RKO (cell line): ENCODE measurements around the gene IL17B.

Experiments used
- DNase-seq: peaks from one replicate; pipeline ENCODE4 v3.0.0-alpha.2; 2016; ENCODE audit warnings: low spot score

Gene IL17B

GRCh38 chr5:149357370-149358293, 21.5 kb downstream of the IL17B start, which contains the start of gene PCYOX1L:
Gene PCYOX1L, plus strand, starts transcription at chr5:149358046. Its CDS starts 23 bp downstream, at chr5:149358069.
- DNase-seq: peak; percentile 95

GRCh38 chr5:149356391-149356790, 22.7 kb downstream of the IL17B start:
- DNase-seq: peak; percentile 55

GRCh38 chr5:149355688-149356087, 23.4 kb downstream of the IL17B start:
- peak; percentile 38 for DNase-seq

DNA sequence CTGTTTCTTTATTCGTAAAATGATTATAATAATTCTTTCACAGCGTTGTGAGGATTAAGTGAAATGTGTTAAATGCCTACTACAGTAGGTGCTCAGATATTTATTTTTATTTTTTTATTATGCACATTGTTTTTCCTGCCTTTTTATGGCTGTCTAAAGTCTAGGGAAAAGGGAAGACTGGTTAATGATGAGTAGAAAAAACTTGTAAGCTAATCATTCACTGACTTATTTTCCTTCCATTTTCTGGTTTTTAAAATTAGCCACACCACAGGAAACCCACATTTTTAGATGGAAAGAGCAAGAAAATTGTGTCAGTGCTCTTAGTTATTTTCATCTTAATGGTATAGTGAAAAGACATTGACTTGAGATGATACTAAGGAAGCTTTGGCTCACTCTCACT, 25.2 kb downstream of the IL17B start:
- no peak for DNase-seq

DNA sequence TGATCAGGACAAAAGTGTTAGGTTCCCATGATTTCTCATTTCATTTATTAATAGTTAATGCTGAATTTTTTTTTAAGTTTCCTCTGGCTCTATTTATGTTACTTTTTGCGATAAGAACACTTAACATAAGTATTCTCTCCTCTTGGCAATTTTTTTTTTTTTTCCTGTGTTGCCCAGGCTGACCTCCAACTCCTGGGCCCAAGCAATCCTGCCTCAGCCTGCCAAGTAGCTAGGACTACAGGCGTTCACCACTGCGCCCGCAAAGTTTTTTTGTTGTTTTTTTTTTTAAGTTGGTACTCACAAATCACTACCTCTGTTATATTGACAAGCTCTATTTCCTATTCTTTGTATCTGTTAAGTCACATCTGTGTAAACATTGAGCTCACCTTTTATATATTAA, 26.9 kb downstream of the IL17B start:
- no peak for DNase-seq

- no peak for DNase-seq
Observed at GRCh38 chr5:149349382-149349781, 29.7 kb downstream of the IL17B start.

DNA sequence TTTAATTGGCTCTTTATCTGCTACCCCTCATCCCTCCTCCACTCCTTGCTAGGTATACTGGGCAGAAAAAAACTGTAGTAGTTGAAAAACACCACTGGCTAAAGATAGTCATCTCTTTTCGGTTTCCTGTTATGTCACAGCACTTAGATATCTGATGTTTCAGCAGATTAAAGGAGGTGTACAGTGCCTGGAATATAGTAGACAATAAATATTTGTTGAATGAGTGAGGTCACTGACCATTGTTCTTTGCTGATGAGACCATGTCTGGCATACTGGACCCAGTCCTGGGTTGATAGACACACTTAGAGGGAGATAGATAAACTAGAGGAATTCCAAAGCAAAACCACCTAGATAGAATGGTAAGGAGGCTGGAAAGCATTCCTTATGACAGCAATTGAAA, 30.6 kb downstream of the IL17B start:
- DNase-seq: no peak

- peak; percentile 50 for DNase-seq
Observed at GRCh38 chr5:149345892-149346222, 33.2 kb downstream of the IL17B start.

DNA sequence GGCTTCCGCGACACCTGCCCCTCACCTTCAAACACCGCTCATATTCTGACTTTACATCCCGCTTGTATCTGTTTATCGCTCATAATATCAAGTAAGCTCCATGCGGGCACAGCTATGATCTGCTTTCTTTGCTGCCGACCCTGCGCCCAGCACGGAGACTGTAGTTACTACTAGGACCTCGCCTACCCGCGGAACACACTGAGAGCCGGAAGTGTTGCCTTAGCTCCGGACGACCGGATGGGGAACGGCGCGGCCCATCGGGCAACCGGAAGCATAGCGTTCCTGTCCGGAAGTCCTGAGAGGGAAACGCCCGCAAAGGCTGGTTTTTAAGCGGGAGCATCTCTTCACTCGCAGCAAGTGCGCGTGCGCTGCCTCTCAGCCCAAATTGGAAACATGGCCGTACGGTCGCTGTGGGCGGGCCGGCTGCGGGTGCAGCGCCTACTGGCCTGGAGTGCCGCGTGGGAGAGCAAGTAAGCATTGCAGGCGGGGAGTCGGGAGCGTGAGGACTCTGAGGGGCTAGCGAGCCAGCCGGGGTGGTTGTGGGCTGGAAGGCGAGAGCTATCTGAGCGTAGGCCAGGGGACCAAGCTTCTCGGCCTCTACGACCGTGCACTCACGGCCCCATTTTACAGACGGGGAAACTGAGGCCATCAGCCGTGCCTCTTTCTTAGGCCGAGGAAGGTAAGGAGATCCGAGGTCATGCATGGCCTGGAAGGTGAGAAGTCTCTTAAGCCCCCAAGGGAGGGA, 33.8 kb downstream of the IL17B start, which contains the start of gene GRPEL2:
TSS of gene GRPEL2 (plus strand) at position 353 of the 745 bp plus-strand sequence. CDS start at position 394, 41 bp downstream.
- DNase-seq: peak; percentile 98

DNA sequence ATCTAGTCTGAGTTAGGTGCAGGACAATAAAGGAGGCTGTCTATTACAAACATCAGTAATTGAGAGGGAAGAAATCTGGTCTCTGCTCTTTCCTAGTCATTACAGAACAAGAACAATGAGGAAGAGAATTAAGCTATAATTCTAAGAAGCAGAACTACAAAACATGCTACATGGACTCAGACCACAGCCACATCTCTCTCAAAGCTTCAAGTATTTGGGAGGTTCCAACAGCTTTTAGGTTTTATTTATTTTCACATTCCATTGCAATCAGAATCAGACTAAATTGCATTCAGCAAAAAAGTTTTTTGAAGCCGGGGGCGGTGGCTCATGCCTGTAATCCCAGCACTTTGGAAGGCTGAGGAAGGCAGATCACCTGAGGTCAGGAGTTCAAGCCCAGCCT, 34.9 kb downstream of the IL17B start:
- no peak for DNase-seq

DNA sequence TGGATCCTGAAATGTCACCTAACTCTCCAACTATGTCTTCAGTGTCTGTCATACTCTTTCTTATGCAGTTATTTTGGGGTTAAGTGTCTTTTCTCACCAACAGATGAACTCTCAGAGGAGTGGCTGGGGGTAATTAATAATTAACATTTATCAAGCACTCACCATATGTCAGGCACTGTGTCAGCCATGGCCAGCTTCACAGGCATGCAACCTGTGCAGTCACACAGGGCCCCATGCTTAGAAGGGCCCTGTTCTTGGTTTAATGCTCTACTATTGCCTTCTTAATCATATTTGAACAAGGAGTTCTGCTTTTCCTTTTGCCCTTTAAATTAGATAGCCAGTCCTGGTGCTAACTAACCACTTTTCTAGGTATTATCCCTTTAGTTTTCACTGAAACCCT, 37.2 kb downstream of the IL17B start:
- no peak for DNase-seq

DNA sequence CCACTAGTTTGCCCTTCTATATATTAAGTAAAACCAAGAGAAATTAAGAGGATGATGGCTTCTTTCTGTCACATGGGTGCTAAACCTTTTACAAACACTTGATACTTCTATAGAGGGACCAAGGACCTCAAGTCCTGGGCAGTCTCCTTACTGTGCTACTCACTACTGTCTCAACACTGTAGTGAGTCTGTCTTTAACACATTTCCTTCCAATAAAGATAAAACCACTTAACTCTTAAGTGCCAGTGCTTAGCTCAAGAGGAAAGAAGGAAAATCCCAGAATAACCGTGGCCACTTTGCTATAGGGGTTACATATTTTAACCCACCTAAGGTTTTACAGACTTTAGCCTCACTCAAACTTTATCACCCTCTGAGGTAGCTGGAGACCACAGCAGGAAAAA, 38.2 kb downstream of the IL17B start:
- no peak for DNase-seq

DNA sequence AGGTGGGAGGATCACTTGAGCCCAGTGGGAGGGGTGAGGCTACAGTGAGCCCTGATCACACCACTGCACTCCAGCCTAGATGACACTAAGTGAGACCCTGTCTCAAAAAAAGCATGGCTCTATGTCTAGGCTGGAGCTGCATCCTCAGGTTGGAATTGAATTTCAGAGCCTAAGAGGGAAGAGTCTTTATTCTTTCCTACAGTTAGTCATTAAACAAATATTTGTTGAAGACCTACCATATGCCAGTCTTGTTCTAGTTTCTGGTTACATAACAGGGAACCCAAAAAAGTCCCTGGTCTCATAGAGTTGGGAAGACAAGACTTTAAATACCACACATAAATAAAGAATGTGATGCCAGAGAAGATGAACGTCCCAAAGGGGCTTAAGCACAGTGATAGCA, 40.7 kb downstream of the IL17B start:
- no peak for DNase-seq

DNA sequence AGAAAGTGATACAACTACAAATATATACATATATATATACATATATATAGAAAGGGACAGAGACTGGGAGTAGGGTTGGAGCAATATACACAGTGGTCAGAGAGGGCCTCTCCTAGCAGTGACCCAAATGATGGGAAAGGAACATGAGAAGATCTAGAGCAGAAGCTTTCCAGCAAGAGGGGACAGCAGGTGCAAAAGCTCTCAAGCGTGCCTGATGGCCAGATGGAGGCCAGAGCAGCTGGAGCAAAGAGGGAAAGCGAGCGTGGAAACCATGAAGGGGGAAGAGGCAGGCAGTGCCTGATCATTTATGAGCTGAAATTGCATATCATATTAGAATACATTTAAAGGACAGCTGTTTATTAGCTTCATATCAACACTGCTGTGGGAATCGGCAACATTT, 41.4 kb downstream of the IL17B start:
- DNase-seq: no peak

DNA sequence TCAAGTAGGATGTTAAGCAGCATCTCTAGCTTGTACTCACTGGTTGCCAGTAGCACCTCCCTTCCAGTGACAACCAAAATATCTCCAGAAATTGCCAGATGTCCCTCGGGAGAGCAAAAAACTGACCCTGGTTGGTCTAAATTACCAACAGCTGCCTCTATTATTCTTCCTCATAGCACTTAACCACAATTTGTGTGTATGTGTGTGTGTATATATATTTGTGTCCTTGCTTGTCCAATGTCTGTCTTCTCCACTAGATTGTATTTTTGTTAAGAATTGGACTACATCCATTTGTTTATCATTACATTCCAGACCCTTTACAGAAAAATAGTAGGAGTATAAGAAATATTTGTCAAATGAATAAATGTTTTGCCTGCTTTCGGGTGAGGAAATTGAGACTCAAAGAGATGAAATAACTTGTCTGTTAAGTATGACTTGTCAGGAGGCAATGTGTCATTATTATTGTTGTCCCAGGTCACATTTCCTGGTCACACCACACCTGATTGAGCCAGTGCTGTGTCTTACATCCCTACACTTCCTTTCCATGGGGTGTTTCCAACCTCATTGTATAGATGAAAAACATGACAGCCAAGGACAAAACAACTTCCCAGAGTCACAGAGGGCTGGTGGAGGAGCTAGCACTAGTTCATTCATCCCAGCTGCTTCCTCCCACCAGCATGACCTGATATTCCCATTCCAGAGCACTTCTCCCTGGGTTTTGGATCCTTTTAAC, 45.2 kb downstream of the IL17B start:
- no peak for DNase-seq

- DNase-seq: no peak
Observed at GRCh38 chr5:149328177-149328576, 50.9 kb downstream of the IL17B start.

- DNase-seq: no peak
Observed at GRCh38 chr5:149326611-149327010, 52.5 kb downstream of the IL17B start.

DNA sequence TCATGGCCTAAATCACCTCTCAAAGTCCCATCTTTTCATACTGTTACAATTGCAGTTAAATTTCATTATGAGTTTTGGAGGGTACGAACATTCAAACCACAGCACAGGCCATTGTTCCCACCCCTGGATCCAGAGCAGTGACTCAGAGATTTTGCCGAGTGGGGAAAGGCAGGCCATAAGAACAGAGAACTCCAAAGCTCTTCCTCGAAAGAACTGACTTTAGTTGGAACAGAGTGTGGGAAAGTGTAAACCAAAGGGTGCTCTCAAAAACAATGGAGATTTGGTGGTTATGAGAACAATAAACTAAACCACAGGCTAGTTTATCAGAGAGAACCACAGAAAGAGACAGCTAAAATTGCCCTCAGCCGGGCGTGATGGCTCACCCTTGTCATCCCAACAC, 53.2 kb downstream of the IL17B start:
- no peak for DNase-seq

GRCh38 chr5:149325166-149325735, 53.8 kb downstream of the IL17B start:
- DNase-seq: no peak

- no peak for DNase-seq
Observed at GRCh38 chr5:149324641-149325040, 54.5 kb downstream of the IL17B start.
